Adipocyte (in vitro differentiated cells): ENCODE data around the gene SGSM2.

ENCODE experiments used
- DNase-seq: peaks from one replicate; pipeline ENCODE4 v3.0.0-alpha.2; 2015; ENCODE audit warnings: low read depth
- H3K27me3 ChIP-seq: replicated peaks from 2 replicates; pipeline ENCODE4 v1.7.0; 2013; ENCODE audit warnings: mild to moderate bottlenecking, low read length, moderate library complexity; ENCODE audit not compliant: control insufficient read depth, insufficient read depth
- H3K36me3 ChIP-seq: 2 replicates; pipeline ENCODE4 v1.7.0; 2013; ENCODE audit warnings: low read length, mild to moderate bottlenecking, moderate library complexity; ENCODE audit not compliant: control insufficient read depth, insufficient read depth, severe bottlenecking
- H3K4me1 ChIP-seq: 2 replicates; pipeline ENCODE4 v1.7.0; 2013; ENCODE audit warnings: mild to moderate bottlenecking, low read length, moderate library complexity; ENCODE audit not compliant: control insufficient read depth, insufficient read depth
- H3K4me3 ChIP-seq: 2 replicates; pipeline ENCODE4 v1.7.0; 2013; ENCODE audit warnings: mild to moderate bottlenecking, low read length, moderate library complexity
- H3K9ac ChIP-seq: 2 replicates; pipeline ENCODE4 v1.7.0; 2013; ENCODE audit warnings: mild to moderate bottlenecking, low read length, moderate library complexity
- H3K9me3 ChIP-seq: 2 replicates; pipeline ENCODE4 v1.7.0; 2013; ENCODE audit warnings: mild to moderate bottlenecking, low read length, moderate library complexity; ENCODE audit not compliant: control insufficient read depth

Gene SGSM2

DNA sequence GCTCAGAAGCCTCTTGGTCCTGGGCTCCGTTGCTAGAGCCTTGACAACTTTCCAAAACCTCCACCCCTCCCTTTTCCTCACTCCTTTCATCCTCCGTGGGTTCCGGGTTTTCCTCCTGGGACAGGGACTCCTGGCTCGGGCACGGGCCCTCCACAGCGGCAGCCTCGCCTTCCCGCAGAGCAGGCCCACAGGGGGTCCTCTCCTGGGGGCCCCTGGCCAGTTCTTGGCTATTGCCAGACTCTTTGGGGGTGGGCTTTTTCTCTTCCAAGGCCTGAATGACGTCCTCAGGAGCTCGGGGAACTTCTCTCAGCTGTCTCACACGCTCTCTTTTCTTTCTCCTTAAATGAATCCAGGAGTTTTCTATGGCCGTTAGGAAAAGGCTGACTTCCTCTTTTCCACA lies 82.9 kb downstream of the SGSM2 start:
- no peak overlapping the region for H3K4me3 ChIP-seq
- peaks cover 17% of the 10 kb centered on the region for H3K4me1 ChIP-seq
- no peak overlapping the region for H3K9ac ChIP-seq
- no peak for DNase-seq
- H3K36me3 ChIP-seq = peaks cover 15% of the 10 kb centered on the region
- no peaks in the 10 kb centered on the region for H3K27me3 ChIP-seq
- H3K9me3 ChIP-seq = no peaks in the 10 kb centered on the region

DNA sequence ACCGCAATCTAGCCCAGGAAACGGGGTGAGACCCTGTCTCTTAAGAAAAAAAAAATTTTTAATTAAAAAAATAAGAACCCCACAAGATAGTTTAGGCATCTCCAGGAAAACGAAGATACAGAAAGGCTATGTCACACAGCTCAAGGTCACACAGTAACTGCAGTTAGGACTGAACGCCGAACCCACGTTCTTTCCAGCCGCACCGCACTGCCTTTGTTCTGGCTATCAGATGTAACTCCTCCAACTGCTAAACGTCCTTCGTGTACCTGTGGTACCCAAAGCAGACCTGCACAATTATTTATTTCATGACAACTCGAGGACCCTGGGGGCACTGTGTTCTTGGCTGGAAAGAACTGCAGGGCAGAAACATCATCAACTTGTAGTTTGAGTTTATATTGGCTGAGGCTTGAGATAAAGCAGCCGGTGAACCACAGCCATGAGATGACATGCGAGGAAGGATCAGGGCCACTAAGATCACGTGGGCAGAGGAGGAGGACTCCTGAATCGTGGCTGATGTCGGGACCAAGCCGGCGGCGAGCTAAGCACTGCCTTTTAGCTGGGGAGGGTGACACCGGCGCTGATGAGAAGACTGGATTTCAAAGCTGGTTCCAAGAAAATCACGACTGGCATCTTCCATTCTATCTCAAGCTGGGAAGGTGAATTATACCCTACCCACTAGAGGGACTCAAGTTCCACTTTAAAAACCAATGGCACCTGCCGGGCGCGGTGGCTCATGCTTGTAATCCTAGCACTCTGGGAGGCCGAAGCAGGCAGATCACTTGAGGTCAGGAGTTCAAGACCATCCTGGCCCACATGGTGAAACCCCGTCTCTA lies 84.2 kb downstream of the SGSM2 start:
- Histone ChIP-seq H3K27me3 (no peaks in the 10 kb centered on the region), H3K4me3 (no peak overlapping the region), H3K4me1 (peaks cover 14% of the 10 kb centered on the region), H3K9ac (no peak overlapping the region), H3K36me3 (peaks cover 15% of the 10 kb centered on the region), H3K9me3 (no peaks in the 10 kb centered on the region)
- no peak for DNase-seq

DNA sequence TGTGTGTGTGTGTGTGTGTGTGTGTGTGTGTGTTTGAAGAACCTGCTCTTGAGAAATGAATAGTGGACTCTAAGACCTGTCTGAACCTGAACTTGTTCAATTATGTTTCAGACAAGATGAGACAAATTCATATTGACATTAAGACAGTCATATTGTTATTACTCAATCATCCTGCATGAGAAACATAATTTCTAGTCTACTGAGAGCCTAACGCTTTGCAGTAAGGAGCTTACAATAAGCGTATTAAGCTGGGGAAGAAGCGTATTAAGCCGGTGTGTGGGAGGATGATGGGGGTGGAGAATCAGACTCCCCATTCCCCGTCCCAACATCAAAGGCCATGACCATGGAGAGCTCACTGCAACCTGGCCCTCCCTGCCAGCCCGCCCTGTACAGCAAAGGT lies 86.0 kb downstream of the SGSM2 start:
- no peak overlapping the region for H3K4me3 ChIP-seq
- no peaks in the 10 kb centered on the region for H3K9me3 ChIP-seq
- peaks cover 16% of the 10 kb centered on the region for H3K4me1 ChIP-seq
- H3K9ac ChIP-seq = no peak overlapping the region
- no peaks in the 10 kb centered on the region for H3K27me3 ChIP-seq
- DNase-seq = no peak
- H3K36me3 ChIP-seq = peaks cover 15% of the 10 kb centered on the region

DNA sequence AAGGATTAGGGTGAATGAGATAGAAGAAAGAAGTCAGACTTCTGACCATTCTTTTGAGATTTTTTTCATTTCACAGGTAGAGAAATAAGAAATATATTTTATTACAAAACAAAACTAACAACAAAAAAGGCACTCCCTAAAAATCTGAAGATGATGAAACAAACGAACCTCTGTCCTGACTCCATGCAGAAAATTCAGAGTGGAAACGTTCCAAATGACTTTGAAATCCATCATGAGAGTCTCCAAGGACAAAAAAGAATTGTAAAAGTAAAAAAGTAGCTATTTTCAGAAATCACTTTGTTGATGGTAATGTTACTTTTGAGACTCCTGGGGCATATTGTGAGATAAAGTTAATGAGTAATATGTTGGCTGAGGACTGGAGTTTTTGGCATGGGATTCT lies 89.9 kb downstream of the SGSM2 start:
- DNase-seq = no peak
- Histone ChIP-seq H3K9me3 (no peaks in the 10 kb centered on the region), H3K4me1 (peaks cover 3% of the 10 kb centered on the region), H3K9ac (no peak overlapping the region), H3K4me3 (no peak overlapping the region), H3K36me3 (peaks cover 3% of the 10 kb centered on the region), H3K27me3 (no peaks in the 10 kb centered on the region)

DNA sequence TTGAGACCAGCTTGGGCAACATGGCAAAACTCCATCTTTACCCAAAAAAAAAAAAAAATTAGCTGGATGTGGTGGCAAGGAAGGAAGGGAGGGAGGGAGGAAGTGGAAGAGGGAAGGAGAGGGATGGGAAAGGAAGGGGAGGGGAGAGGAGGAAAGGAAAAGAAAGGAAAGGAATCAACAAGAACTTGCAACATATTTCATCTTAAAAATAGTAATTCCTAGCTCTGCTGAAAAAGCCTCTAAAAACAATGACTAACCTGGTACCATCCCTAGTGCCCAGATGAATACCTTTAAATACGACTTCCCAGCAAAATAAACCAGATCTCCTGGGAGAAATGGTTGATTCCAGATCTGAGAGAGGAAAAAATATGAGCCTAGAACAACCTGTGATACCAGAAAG lies 90.6 kb downstream of the SGSM2 start:
- peaks cover 3% of the 10 kb centered on the region for H3K4me1 ChIP-seq
- H3K4me3 ChIP-seq = no peak overlapping the region
- peaks cover 7% of the 10 kb centered on the region for H3K36me3 ChIP-seq
- H3K9me3 ChIP-seq = no peaks in the 10 kb centered on the region
- DNase-seq = no peak
- H3K9ac ChIP-seq = no peak overlapping the region
- no peaks in the 10 kb centered on the region for H3K27me3 ChIP-seq
